ENCODE results near the gene KREMEN2. TPM values are rescaled to one million over a fixed set of nuclear protein-coding genes. Genes with fewer than 3 reads are reported as not detected.

The KREMEN2 gene
- total and polyA plus RNA-seq, 2 of the 8 experiments (the other 6 are each of a cell fraction or from before 2014, with no cell fraction given) = 6.6 to 7.0 TPM

DNA sequence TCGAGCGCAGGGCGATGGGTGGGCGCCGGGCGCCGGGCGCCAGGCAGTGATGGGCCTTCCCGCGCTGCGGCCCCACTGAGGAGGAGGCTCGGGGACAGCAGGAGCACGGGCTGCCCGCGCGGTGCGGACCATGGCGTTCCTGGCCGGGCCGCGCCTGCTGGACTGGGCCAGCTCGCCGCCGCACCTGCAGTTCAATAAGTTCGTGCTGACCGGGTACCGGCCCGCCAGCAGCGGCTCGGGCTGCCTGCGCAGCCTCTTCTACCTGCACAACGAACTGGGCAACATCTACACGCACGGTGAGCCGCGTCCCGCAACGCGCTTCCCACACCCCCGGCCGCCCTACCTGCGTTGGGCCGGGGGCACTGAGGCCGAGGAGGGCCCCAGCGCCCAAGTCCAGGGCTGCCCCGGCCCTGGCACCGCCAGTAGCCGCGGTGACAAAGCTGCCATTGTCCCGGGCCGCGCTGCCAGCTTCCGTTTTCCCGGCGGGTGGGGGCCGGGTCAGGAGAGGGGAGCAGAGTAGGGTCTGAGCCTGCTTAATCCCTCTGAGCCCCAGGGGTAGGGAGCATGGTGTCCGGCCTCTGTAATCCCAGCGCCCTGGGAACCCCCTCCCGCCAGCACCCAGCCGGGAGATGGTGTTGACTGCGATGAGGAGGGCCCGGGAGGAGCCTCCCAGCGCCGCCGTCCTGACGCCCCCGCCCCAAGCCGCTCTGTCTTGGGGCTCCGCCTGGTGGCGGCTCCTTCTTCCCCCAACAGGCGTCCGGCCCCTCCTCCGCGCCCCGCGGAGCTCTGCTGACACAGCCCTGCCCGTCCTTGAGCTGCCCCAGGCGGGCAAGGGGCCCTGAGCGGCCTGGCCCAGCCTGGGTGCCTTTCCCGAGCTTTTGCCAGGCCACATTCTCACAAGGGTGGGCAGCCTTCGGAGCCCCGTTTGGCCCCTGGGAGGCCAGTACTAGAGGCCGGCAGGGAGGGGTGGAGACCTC lies 5.8 kb downstream of the KREMEN2 start (continued):
- TF ChIP-seq CTBP2 (IDR thresholded peaks at IDR 0.05; ENCODE audit: borderline replicate concordance, insufficient read depth, insufficient read length, low read length) (peak; percentile 37), TAF1 (IDR thresholded peaks at IDR 0.05; ENCODE audit: low read depth, low read length) (peak; percentile 59), POLR2A (IDR thresholded peaks at IDR 0.05; ENCODE audit: control extremely low read depth in 1 of 2, low read depth in 2 of 2, low read length in 2 of 2) (peak in 1 of 2 experiments; percentile 44; a peak in 1 of 3 replicates), POLR2AphosphoS5 (IDR thresholded peaks at IDR 0.05; ENCODE audit: low read depth, low read length) (peak; percentile 18; the same call in 1 of the 2 replicates), TCF12 (IDR thresholded peaks at IDR 0.05; ENCODE audit: low read depth, low read length) (no peak), EZH2 (IDR thresholded peaks at IDR 0.05; ENCODE audit: low read depth, low read length, severe bottlenecking) (peak; percentile 35), SIX5 (IDR thresholded peaks at IDR 0.05; ENCODE audit: low read depth, low read length) (no peak), RFX5 (IDR thresholded peaks at IDR 0.05; ENCODE audit: borderline replicate concordance, low read depth, low read length) (no peak), SUZ12 (IDR thresholded peaks at IDR 0.05; ENCODE audit: low read length) (no peak), SRF (IDR thresholded peaks at IDR 0.05; ENCODE audit: low read depth, low read length) (no peak), KDM4A (IDR thresholded peaks at IDR 0.05; ENCODE audit: low read depth, low read length, severe bottlenecking) (no peak), RNF2 (IDR thresholded peaks at IDR 0.05; ENCODE audit: borderline replicate concordance, low read depth, low read length, missing control alignments, poor library complexity, severe bottlenecking) (peak; percentile 21), MAFK (IDR thresholded peaks at IDR 0.05; ENCODE audit: low read depth, low read length) (no peak), FOSL1 (IDR thresholded peaks at IDR 0.05; ENCODE audit: insufficient read depth, low read depth, low read length) (0 out of 2 replicates have a peak, but pooled peaks have one; percentile 19), YY1 (IDR thresholded peaks at IDR 0.05; ENCODE audit: low read depth, low read length) (no peak), EGR1 (IDR thresholded peaks at IDR 0.05; ENCODE audit: borderline replicate concordance, low read depth, low read length) (peak; percentile 96), SIN3A (conservative IDR thresholded peaks at IDR 0.05 in 1 of 2, IDR thresholded peaks at IDR 0.05 in 1 of 2; ENCODE audit: low read depth in 1 of 2, low read length in 2 of 2) (peak; percentile 75 to 80; a peak in 2 of 4 replicates), SAP30 (IDR thresholded peaks at IDR 0.05; ENCODE audit: insufficient read depth, insufficient replicate concordance, low read length) (no peak)
- TF ChIP-seq, protein P1, sequence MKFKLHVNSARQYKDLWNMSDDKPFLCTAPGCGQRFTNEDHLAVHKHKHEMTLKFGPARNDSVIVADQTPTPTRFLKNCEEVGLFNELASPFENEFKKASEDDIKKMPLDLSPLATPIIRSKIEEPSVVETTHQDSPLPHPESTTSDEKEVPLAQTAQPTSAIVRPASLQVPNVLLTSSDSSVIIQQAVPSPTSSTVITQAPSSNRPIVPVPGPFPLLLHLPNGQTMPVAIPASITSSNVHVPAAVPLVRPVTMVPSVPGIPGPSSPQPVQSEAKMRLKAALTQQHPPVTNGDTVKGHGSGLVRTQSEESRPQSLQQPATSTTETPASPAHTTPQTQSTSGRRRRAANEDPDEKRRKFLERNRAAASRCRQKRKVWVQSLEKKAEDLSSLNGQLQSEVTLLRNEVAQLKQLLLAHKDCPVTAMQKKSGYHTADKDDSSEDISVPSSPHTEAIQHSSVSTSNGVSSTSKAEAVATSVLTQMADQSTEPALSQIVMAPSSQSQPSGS (IDR thresholded peaks at IDR 0.05; ENCODE audit: low read length) = no peak
